ENCODE results near the gene MMP19.
"Not testable (repeated sequence)": the region's sequence is repeated elsewhere in the genome, so short reads cannot be mapped to it uniquely, and the experiment has no call there.

Gene MMP19

DNA sequence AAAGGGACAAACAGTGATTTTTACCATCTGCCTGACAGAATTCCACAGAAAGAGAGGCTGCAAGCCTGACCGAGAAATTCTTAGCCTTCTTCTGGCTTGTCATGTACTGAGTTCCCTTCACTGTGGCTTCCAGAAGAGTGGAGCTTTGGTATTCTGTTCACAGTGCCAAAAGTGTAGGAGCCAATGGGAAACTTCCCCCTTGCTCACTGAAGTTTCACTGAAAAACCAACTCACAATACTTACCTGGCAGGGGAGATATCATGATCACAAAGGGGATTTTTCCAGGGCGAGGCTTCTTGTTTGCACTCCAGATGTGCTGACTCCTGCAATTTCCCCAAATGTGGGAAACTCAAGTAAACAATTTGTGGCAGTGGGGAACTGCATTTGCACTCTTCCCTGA is 31.7 kb upstream of the MMP19 start:
- Mint-ChIP-seq H3K27me3 (ENCODE audit: low read depth) (no peaks in the 10 kb centered on the region), H3K4me1 (no peaks in the 10 kb centered on the region), H3K4me3 (no peak overlapping the region), H3K36me3 (ENCODE audit: low read depth) (peaks cover 8% of the 10 kb centered on the region), H3K9me3 (peaks cover 12% of the 10 kb centered on the region), H3K27ac (no peak overlapping the region)
- TF ChIP-seq, protein P1, sequence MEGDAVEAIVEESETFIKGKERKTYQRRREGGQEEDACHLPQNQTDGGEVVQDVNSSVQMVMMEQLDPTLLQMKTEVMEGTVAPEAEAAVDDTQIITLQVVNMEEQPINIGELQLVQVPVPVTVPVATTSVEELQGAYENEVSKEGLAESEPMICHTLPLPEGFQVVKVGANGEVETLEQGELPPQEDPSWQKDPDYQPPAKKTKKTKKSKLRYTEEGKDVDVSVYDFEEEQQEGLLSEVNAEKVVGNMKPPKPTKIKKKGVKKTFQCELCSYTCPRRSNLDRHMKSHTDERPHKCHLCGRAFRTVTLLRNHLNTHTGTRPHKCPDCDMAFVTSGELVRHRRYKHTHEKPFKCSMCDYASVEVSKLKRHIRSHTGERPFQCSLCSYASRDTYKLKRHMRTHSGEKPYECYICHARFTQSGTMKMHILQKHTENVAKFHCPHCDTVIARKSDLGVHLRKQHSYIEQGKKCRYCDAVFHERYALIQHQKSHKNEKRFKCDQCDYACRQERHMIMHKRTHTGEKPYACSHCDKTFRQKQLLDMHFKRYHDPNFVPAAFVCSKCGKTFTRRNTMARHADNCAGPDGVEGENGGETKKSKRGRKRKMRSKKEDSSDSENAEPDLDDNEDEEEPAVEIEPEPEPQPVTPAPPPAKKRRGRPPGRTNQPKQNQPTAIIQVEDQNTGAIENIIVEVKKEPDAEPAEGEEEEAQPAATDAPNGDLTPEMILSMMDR (IDR thresholded peaks at IDR 0.05; ENCODE audit: unreplicated experiment in 3 of 3) = no peak

DNA sequence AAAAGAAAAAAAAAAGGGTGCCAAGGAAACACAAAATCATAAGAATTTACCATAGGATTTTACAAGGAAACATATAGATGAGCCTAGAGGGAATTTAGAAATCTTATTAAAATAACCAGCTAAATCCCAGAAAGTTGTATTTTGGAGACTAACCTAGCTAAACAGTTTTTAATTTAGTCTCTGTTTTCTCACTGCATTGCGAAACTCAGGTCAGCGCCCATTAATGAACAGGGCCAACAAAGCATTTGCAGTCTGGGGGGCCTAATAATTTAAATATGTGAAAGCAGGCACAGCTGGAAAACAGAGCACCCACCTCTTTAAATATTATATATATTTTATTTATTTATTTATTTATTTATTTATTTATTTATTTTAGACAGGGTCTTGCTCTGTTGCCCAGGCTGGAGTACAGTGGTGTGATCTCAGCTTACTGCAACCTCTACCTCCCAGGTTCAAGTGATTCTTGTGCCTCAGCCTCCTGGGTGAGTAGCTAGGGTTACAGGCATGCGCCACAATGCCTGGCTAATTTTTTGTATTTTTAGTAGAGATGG is 23.8 kb upstream of the MMP19 start:
- H3K4me1 Mint-ChIP-seq; H3K4me3 Mint-ChIP-seq; H3K9me3 Mint-ChIP-seq; H3K27ac Mint-ChIP-seq; H3K27me3 Mint-ChIP-seq (ENCODE audit: low read depth); H3K36me3 Mint-ChIP-seq (ENCODE audit: low read depth): not testable (repeated sequence)

DNA sequence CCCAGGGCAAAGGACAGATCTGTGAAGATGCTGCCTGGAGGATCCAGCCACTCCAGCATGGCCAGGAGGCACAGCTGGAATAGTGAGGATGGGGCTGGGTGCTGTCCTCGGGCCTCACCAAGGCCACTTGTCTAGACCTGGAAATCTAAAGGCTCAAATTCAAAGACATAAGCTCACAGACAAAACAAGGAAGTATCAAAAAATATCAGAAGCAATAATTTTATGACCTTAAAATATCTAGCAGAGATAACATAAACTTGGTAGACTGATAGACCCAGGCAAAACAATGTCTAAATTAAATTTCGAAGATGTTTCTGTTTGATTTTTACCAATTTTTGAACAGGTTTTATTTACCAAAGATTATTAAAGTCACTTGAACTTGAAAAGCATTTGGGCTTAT is 22.6 kb upstream of the MMP19 start:
- H3K4me1 Mint-ChIP-seq = no peaks in the 10 kb centered on the region
- H3K27ac Mint-ChIP-seq = no peak overlapping the region
- H3K4me3 Mint-ChIP-seq = no peak overlapping the region
- peaks cover 8% of the 10 kb centered on the region for H3K9me3 Mint-ChIP-seq
- no peaks in the 10 kb centered on the region for H3K36me3 Mint-ChIP-seq (ENCODE audit: low read depth)
- TF ChIP-seq, protein P1 (IDR thresholded peaks at IDR 0.05; ENCODE audit: unreplicated experiment in 3 of 3) = no peak
- no peaks in the 10 kb centered on the region for H3K27me3 Mint-ChIP-seq (ENCODE audit: low read depth)

DNA sequence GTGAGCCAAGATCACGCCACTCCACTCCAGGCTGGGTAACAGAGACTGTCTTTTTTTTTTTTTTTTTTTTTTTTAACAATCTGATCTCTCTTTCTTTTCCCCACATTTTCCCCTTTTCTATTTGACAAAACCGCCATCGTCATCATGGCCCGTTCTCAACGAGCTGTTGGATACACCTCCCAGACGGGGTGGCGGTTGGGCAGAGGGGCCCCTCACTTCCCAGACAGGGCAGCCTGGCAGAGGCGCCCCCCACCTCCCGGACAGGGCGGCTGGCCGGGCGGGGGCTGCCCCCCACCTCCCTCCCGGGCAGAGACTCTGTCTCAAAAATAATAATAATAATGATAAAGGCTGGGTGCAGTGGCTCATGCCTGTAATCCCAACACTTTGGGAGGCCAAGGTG is 20.2 kb upstream of the MMP19 start:
- not testable (repeated sequence) for H3K4me1 Mint-ChIP-seq; H3K4me3 Mint-ChIP-seq; H3K36me3 Mint-ChIP-seq (ENCODE audit: low read depth); H3K27me3 Mint-ChIP-seq (ENCODE audit: low read depth); H3K9me3 Mint-ChIP-seq; H3K27ac Mint-ChIP-seq

DNA sequence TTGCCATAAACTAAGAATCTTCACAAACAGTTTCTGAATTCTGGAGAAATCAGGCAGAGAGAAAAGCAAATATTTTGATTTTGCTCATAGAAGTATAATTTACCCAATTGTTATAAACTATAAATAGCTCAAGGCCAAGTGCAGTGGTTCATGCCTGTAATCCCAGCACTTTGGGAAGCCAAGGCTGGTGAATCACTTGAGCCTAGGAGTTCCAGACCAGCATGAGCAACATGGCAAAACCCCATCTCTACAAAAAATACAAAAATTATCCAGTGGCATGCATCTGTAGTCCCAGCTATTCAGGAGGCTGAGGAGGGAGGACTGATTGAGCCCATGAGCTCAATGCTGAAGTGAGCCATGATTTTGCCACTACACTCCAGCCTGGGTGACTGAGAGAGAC is 19.6 kb upstream of the MMP19 start:
- Mint-ChIP-seq H3K9me3 (peaks cover 5% of the 10 kb centered on the region), H3K27me3 (ENCODE audit: low read depth) (no peaks in the 10 kb centered on the region), H3K4me1 (no peaks in the 10 kb centered on the region), H3K4me3 (no peak overlapping the region), H3K36me3 (ENCODE audit: low read depth) (no peaks in the 10 kb centered on the region), H3K27ac (no peak overlapping the region)
- TF ChIP-seq, protein P1 (IDR thresholded peaks at IDR 0.05; ENCODE audit: unreplicated experiment in 3 of 3) = no peak

DNA sequence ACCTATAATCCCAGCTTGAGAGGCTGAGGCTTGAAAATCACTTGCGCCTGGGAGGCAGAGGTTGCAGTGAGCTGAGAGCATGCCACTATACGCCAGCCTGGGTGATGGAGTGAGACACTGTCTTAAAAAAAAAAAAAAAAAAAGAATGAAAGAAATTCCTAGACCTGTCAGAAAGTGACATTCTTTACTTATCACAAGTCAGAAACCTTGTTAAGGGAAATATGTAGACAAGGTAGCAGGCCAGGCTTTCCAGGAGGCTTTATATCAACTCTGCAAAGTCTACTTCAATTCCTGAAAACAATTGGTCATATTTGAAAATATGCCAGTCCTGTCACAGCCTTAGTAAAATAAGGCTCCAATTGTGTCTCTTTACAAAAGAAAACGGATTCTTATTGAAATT is 19.1 kb upstream of the MMP19 start:
- Mint-ChIP-seq H3K4me1 (no peaks in the 10 kb centered on the region), H3K9me3 (peaks cover 4% of the 10 kb centered on the region), H3K36me3 (ENCODE audit: low read depth) (no peaks in the 10 kb centered on the region), H3K4me3 (no peak overlapping the region), H3K27ac (no peak overlapping the region), H3K27me3 (ENCODE audit: low read depth) (no peaks in the 10 kb centered on the region)
- TF ChIP-seq, protein P1 (IDR thresholded peaks at IDR 0.05; ENCODE audit: unreplicated experiment in 3 of 3) = no peak

DNA sequence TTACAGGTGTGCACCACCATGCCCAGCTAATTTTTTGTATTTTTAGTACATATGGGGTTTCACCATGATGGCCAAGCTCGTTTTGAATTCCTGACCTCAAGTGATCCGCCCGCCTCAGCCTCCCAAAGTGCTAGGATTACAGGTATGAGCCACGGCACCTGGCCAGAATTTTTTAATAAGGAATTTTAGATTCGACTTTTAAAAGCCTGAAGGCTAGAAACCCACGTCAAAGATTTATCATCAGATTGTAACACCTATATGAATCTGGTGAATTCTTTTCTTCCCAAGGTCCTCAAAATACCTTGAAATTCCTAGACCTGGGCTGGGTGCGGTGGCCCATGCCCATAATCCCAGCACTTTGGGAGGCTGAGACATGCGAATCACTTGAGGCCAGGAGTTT is 18.7 kb upstream of the MMP19 start:
- Mint-ChIP-seq H3K9me3 (peaks cover 4% of the 10 kb centered on the region), H3K27ac (no peak overlapping the region), H3K4me1 (no peaks in the 10 kb centered on the region), H3K4me3 (no peak overlapping the region), H3K36me3 (ENCODE audit: low read depth) (no peaks in the 10 kb centered on the region), H3K27me3 (ENCODE audit: low read depth) (no peaks in the 10 kb centered on the region)
- TF ChIP-seq, protein P1 (IDR thresholded peaks at IDR 0.05; ENCODE audit: unreplicated experiment in 3 of 3) = no peak
